ENCODE results near the gene EFNA5. TPM values are rescaled to one million over a fixed set of nuclear protein-coding genes. Genes with fewer than 3 reads are reported as not detected.

Gene EFNA5
- polyA plus RNA-seq, 4 donors: 0.54 to 3.5 (median 1.7) TPM; not detected in 1

GRCh38 chr5:107601076-107601475, 69.7 kb downstream of the EFNA5 start:
- Histone ChIP-seq H3K4me1 (ENCODE audit: control insufficient read depth in 3 of 3, insufficient read depth in 2 of 3, low read depth in 1 of 3, low read length in 2 of 3) (no peaks in the 10 kb centered on the region), H3K4me3 (ENCODE audit: low read depth in 1 of 3, low read length in 3 of 3) (no peak overlapping the region), H3K27me3 (ENCODE audit: control insufficient read depth in 3 of 3, insufficient read depth in 3 of 3, low read length in 3 of 3) (no peaks in the 10 kb centered on the region), H3K36me3 (ENCODE audit: control insufficient read depth in 3 of 3, insufficient read depth in 2 of 3, low read depth in 1 of 3, low read length in 3 of 3) (no peaks in the 10 kb centered on the region), H3K9me3 (ENCODE audit: control insufficient read depth in 2 of 2, insufficient read depth in 1 of 2, low read depth in 1 of 2, low read length in 1 of 2) (no peaks in the 10 kb centered on the region), H3K27ac (ENCODE audit: low read depth in 1 of 3, low read length in 2 of 3) (no peak overlapping the region)
- WGBS, 3 donors: 82 to 89% (median 85%) methylated on average over 6 of the region's 6 CpGs
- FAIRE-seq: no peak
- DNase-seq: no peak

- WGBS, 3 donors: 16 to 44% (median 29%) methylated on average over 4 of the region's 4 CpGs
- Histone ChIP-seq H3K4me3 (ENCODE audit: low read depth in 1 of 3, low read length in 3 of 3) (no peak overlapping the region), H3K27ac (ENCODE audit: low read depth in 1 of 3, low read length in 2 of 3) (no peak overlapping the region), H3K27me3 (ENCODE audit: control insufficient read depth in 3 of 3, insufficient read depth in 3 of 3, low read length in 3 of 3) (no peaks in the 10 kb centered on the region), H3K9me3 (ENCODE audit: control insufficient read depth in 2 of 2, insufficient read depth in 1 of 2, low read depth in 1 of 2, low read length in 1 of 2) (no peaks in the 10 kb centered on the region), H3K4me1 (ENCODE audit: control insufficient read depth in 3 of 3, insufficient read depth in 2 of 3, low read depth in 1 of 3, low read length in 2 of 3) (no peaks in the 10 kb centered on the region), H3K36me3 (ENCODE audit: control insufficient read depth in 3 of 3, insufficient read depth in 2 of 3, low read depth in 1 of 3, low read length in 3 of 3) (no peaks in the 10 kb centered on the region)
- peak in 1 of 2 donors; percentile 17 for DNase-seq
- no peak for FAIRE-seq
Measured at GRCh38 chr5:107598958-107599357, 71.8 kb downstream of the EFNA5 start.

DNA sequence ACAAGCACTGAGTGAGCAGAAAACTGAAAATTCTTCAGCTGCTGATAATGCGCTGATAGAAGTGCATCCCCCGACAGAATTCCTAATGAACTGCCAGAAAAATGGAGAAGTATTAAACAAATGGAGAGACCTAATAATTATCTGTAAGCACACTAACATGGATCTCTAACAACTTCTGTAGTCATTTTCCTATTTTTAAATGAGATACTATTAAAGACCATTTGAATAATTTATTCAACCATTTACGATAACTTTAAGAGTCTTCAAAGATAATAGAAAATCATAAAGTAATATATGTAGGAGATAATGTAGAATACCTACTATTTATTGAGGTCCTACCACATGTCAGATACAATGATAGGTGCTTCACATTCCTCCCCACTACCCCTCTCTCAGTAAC, 72.9 kb downstream of the EFNA5 start:
- Histone ChIP-seq H3K9me3 (ENCODE audit: control insufficient read depth in 2 of 2, insufficient read depth in 1 of 2, low read depth in 1 of 2, low read length in 1 of 2) (no peaks in the 10 kb centered on the region), H3K4me1 (ENCODE audit: control insufficient read depth in 3 of 3, insufficient read depth in 2 of 3, low read depth in 1 of 3, low read length in 2 of 3) (no peaks in the 10 kb centered on the region), H3K36me3 (ENCODE audit: control insufficient read depth in 3 of 3, insufficient read depth in 2 of 3, low read depth in 1 of 3, low read length in 3 of 3) (no peaks in the 10 kb centered on the region), H3K27me3 (ENCODE audit: control insufficient read depth in 3 of 3, insufficient read depth in 3 of 3, low read length in 3 of 3) (no peaks in the 10 kb centered on the region), H3K4me3 (ENCODE audit: low read depth in 1 of 3, low read length in 3 of 3) (no peak overlapping the region), H3K27ac (ENCODE audit: low read depth in 1 of 3, low read length in 2 of 3) (no peak overlapping the region)
- DNase-seq (no peak), FAIRE-seq (no peak)
- WGBS, 3 donors: 90 to 96% (median 91%) methylated on average over 3 of the region's 3 CpGs

DNA sequence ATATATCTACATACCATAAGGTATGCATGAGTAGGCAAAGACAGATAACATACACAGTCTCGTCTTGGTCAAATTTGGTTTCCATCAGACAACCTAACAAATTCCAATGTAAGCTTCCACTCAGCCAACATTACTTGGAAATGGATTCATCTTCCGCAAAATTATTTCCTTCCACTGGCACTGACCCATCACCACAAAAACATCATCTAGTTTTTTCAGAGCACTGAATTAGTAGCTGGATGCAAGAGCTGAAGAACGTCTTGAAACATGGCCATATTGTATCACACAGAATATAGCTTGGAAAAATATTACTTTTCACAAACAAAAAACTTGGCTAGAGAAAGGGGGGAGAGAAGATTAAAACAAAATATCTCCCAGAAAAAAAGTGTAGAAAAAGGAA, 73.5 kb downstream of the EFNA5 start:
- FAIRE-seq (no peak), DNase-seq (no peak)
- Histone ChIP-seq H3K4me1 (ENCODE audit: control insufficient read depth in 3 of 3, insufficient read depth in 2 of 3, low read depth in 1 of 3, low read length in 2 of 3) (no peaks in the 10 kb centered on the region), H3K9me3 (ENCODE audit: control insufficient read depth in 2 of 2, insufficient read depth in 1 of 2, low read depth in 1 of 2, low read length in 1 of 2) (no peaks in the 10 kb centered on the region), H3K4me3 (ENCODE audit: low read depth in 1 of 3, low read length in 3 of 3) (no peak overlapping the region), H3K27me3 (ENCODE audit: control insufficient read depth in 3 of 3, insufficient read depth in 3 of 3, low read length in 3 of 3) (no peaks in the 10 kb centered on the region), H3K36me3 (ENCODE audit: control insufficient read depth in 3 of 3, insufficient read depth in 2 of 3, low read depth in 1 of 3, low read length in 3 of 3) (no peaks in the 10 kb centered on the region), H3K27ac (ENCODE audit: low read depth in 1 of 3, low read length in 2 of 3) (no peak overlapping the region)
- WGBS, 3 donors: 73 to 94% (median 86%) methylated on average over 3 of the region's 3 CpGs

GRCh38 chr5:107594253-107595045, 76.3 kb downstream of the EFNA5 start:
- Histone ChIP-seq H3K9me3 (ENCODE audit: control insufficient read depth in 2 of 2, insufficient read depth in 1 of 2, low read depth in 1 of 2, low read length in 1 of 2) (no peaks in the 10 kb centered on the region), H3K27me3 (ENCODE audit: control insufficient read depth in 3 of 3, insufficient read depth in 3 of 3, low read length in 3 of 3) (no peaks in the 10 kb centered on the region), H3K36me3 (ENCODE audit: control insufficient read depth in 3 of 3, insufficient read depth in 2 of 3, low read depth in 1 of 3, low read length in 3 of 3) (no peaks in the 10 kb centered on the region), H3K4me1 (ENCODE audit: control insufficient read depth in 3 of 3, insufficient read depth in 2 of 3, low read depth in 1 of 3, low read length in 2 of 3) (no peaks in the 10 kb centered on the region), H3K27ac (ENCODE audit: low read depth in 1 of 3, low read length in 2 of 3) (no peak overlapping the region), H3K4me3 (ENCODE audit: low read depth in 1 of 3, low read length in 3 of 3) (no peak overlapping the region)
- DNase-seq: no peak
- 75 to 84% (median 82%) methylated on average over 4 of the region's 4 CpGs for WGBS, 3 donors
- no peak for FAIRE-seq

- Histone ChIP-seq H3K36me3 (ENCODE audit: control insufficient read depth in 3 of 3, insufficient read depth in 2 of 3, low read depth in 1 of 3, low read length in 3 of 3) (no peaks in the 10 kb centered on the region), H3K4me3 (ENCODE audit: low read depth in 1 of 3, low read length in 3 of 3) (no peak overlapping the region), H3K27ac (ENCODE audit: low read depth in 1 of 3, low read length in 2 of 3) (no peak overlapping the region), H3K9me3 (ENCODE audit: control insufficient read depth in 2 of 2, insufficient read depth in 1 of 2, low read depth in 1 of 2, low read length in 1 of 2) (no peaks in the 10 kb centered on the region), H3K4me1 (ENCODE audit: control insufficient read depth in 3 of 3, insufficient read depth in 2 of 3, low read depth in 1 of 3, low read length in 2 of 3) (no peaks in the 10 kb centered on the region), H3K27me3 (ENCODE audit: control insufficient read depth in 3 of 3, insufficient read depth in 3 of 3, low read length in 3 of 3) (no peaks in the 10 kb centered on the region)
- DNase-seq (no peak), FAIRE-seq (no peak)
- 56 to 65% (median 64%) methylated on average over 3 of the region's 3 CpGs for WGBS, 3 donors
Measured at GRCh38 chr5:107593009-107593408, 77.7 kb downstream of the EFNA5 start.

DNA sequence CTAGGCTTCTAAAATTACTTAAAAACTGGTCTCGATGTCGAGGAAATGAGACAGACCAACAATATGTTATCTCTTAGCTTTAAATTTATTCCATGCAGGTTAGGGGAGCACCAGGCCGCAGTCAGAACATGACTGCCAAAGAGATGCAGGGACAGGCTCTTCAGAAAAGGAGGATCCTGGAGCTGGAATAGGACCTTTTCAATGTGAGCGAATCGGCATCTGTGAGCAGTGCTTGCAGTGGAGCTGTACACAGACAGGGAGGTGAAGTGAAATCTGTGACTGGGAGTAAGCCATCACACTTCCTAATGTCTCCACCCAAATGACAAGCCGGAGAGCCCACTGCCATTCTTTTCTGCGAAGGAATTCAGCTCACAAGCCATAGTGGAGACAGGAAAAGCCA, 78.2 kb downstream of the EFNA5 start:
- 81 to 92% (median 91%) methylated on average over 7 of the region's 7 CpGs for WGBS, 3 donors
- no peaks in the 10 kb centered on the region for H3K36me3 ChIP-seq (ENCODE audit: control insufficient read depth in 3 of 3, insufficient read depth in 2 of 3, low read depth in 1 of 3, low read length in 3 of 3)
- no peak for DNase-seq
- H3K9me3 ChIP-seq (ENCODE audit: control insufficient read depth in 2 of 2, insufficient read depth in 1 of 2, low read depth in 1 of 2, low read length in 1 of 2): no peaks in the 10 kb centered on the region
- no peaks in the 10 kb centered on the region for H3K4me1 ChIP-seq (ENCODE audit: control insufficient read depth in 3 of 3, insufficient read depth in 2 of 3, low read depth in 1 of 3, low read length in 2 of 3)
- H3K27ac ChIP-seq (ENCODE audit: low read depth in 1 of 3, low read length in 2 of 3): no peak overlapping the region
- no peak overlapping the region for H3K4me3 ChIP-seq (ENCODE audit: low read depth in 1 of 3, low read length in 3 of 3)
- FAIRE-seq: no peak
- no peaks in the 10 kb centered on the region for H3K27me3 ChIP-seq (ENCODE audit: control insufficient read depth in 3 of 3, insufficient read depth in 3 of 3, low read length in 3 of 3)

GRCh38 chr5:107590686-107591085, 80.1 kb downstream of the EFNA5 start:
- no peaks in the 10 kb centered on the region for H3K36me3 ChIP-seq (ENCODE audit: control insufficient read depth in 3 of 3, insufficient read depth in 2 of 3, low read depth in 1 of 3, low read length in 3 of 3)

More at GRCh38 chr5:107590686-107591085, 80.1 kb downstream of the EFNA5 start:
- Histone ChIP-seq H3K27ac (ENCODE audit: low read depth in 1 of 3, low read length in 2 of 3) (no peak overlapping the region), H3K4me3 (ENCODE audit: low read depth in 1 of 3, low read length in 3 of 3) (no peak overlapping the region), H3K27me3 (ENCODE audit: control insufficient read depth in 3 of 3, insufficient read depth in 3 of 3, low read length in 3 of 3) (no peaks in the 10 kb centered on the region), H3K4me1 (ENCODE audit: control insufficient read depth in 3 of 3, insufficient read depth in 2 of 3, low read depth in 1 of 3, low read length in 2 of 3) (no peaks in the 10 kb centered on the region), H3K9me3 (ENCODE audit: control insufficient read depth in 2 of 2, insufficient read depth in 1 of 2, low read depth in 1 of 2, low read length in 1 of 2) (no peaks in the 10 kb centered on the region)
- WGBS, 3 donors: 81 to 85% (median 84%) methylated on average over 1 of the region's 1 CpG
- DNase-seq (no peak), FAIRE-seq (no peak)
